Neural progenitor cell (in vitro differentiated cells): ENCODE results near the gene RAVER2. TPM values are rescaled to one million over a fixed set of nuclear protein-coding genes. Genes with fewer than 3 reads are reported as not detected.

Source experiments
- DNase-seq: peaks from one replicate; pipeline ENCODE4 v3.0.0-alpha.2; 2016; ENCODE audit warnings: low spot score
- H2AFZ ChIP-seq: fragments of 200-600 bp; sonication (generic); replicated peaks from 2 replicates; pipeline ENCODE4 v1.6.1; 2016; ENCODE audit warnings: antibody characterized with exemption
- H3F3A ChIP-seq: fragments of 200-600 bp; sonication (generic); 2 replicates; pipeline ENCODE4 v1.6.1; 2016; ENCODE audit warnings: antibody characterized with exemption, low read depth
- H3K27ac ChIP-seq: fragments of 200-600 bp; sonication (generic); 2 replicates; pipeline ENCODE4 v1.5.1; 2016; ENCODE audit warnings: mild to moderate bottlenecking
- H3K27me3 ChIP-seq: fragments of 200-600 bp; sonication (generic); 2 replicates; pipeline ENCODE4 v1.6.1; 2016; ENCODE audit warnings: mild to moderate bottlenecking, moderate library complexity
- H3K36me3 ChIP-seq: fragments of 200-600 bp; sonication (generic); 2 replicates; pipeline ENCODE4 v1.5.1; 2016
- H3K4me1 ChIP-seq: fragments of 200-600 bp; sonication (generic); 2 replicates; pipeline ENCODE4 v1.6.1; 2016; ENCODE audit warnings: mixed run types
- H3K4me2 ChIP-seq: fragments of 200-600 bp; sonication (generic); 2 replicates; pipeline ENCODE4 v1.6.1; 2016
- H3K4me3 ChIP-seq: fragments of 200-600 bp; sonication (generic); 2 replicates; pipeline ENCODE4 v1.5.1; 2016
- H3K79me2 ChIP-seq: fragments of 200-600 bp; sonication (generic); 2 replicates; pipeline ENCODE4 v1.6.1; 2016; ENCODE audit warnings: low read depth
- H3K9ac ChIP-seq: fragments of 200-600 bp; sonication (generic); 2 replicates; pipeline ENCODE4 v1.6.1; 2016
- H3K9me3 ChIP-seq: fragments of 200-600 bp; sonication (generic); 2 replicates; pipeline ENCODE4 v1.5.1; 2016; ENCODE audit warnings: low read depth
- H4K20me1 ChIP-seq: fragments of 200-600 bp; sonication (generic); 2 replicates; pipeline ENCODE4 v1.6.1; 2016; ENCODE audit warnings: low read depth
- H3K27ac Mint-ChIP-seq: 3 replicates; pipeline ENCODE4 v1.8.0; 2021; ENCODE audit warnings: mixed read lengths
- H3K27me3 Mint-ChIP-seq: 2 replicates; pipeline ENCODE4 v1.8.0; 2022; ENCODE audit warnings: low read depth, mild to moderate bottlenecking, inconsistent platforms, moderate library complexity, mixed read lengths; ENCODE audit not compliant: insufficient read depth
- H3K36me3 Mint-ChIP-seq: 3 replicates; pipeline ENCODE4 v1.8.0; 2021; ENCODE audit warnings: mixed read lengths
- H3K4me1 Mint-ChIP-seq: 3 replicates; pipeline ENCODE4 v1.8.0; 2021; ENCODE audit warnings: mixed read lengths
- H3K4me3 Mint-ChIP-seq: 3 replicates; pipeline ENCODE4 v1.8.0; 2021; ENCODE audit warnings: mild to moderate bottlenecking, moderate library complexity, mixed read lengths
- H3K9me3 Mint-ChIP-seq: 3 replicates; pipeline ENCODE4 v1.8.0; 2020; ENCODE audit warnings: mixed read lengths
- EZH2 ChIP-seq: fragments of 200-600 bp; sonication (generic); IDR thresholded peaks from 2 replicates; pipeline ENCODE4 v1.6.1; 2017; ENCODE audit warnings: antibody characterized with exemption, mild to moderate bottlenecking, moderate library complexity
- EZH2phosphoT487 ChIP-seq: fragments of 200-600 bp; sonication (generic); IDR thresholded peaks from 2 replicates; pipeline ENCODE4 v1.6.1; 2017; ENCODE audit warnings: antibody characterized with exemption
- total RNA-seq: library from RNA; depleted of rRNA; stranded (reverse); fragments of >200 nt; gene quantifications from 2 replicates; pipeline ENCODE4 v1.2.3, GENCODE V29; 2015; ENCODE audit warnings: low replicate concordance
- TF ChIP-seq, protein P1 (sequence below): fragments of 200-600 bp; sonication (generic); IDR thresholded peaks from 2 replicates; pipeline ENCODE4 v1.5.1; 2017; ENCODE audit warnings: antibody characterized with exemption, mild to moderate bottlenecking

RAVER2 gene
- total RNA-seq, 1 donor from 2014 or later = 37.2 TPM

DNA sequence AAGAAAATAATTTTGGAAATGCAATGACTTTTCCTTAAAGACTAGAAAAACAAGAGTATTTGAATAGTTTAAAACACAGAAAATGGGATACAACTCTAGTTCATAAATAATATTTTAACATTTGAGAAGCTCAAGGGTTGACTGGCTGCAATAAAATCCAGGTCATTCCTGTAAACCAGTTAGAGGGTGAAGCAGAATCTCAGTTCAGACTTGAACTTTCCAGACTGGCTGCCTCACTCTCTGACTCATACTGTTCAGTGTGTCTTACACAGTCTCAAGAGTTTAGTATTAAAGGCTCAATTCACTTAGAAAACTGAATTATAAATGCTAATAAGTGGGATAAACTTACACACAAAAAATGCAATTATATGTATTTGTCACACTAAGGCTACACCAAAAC lies 89.9 kb downstream of the RAVER2 start:
- TF ChIP-seq EZH2phosphoT487 (no peak), EZH2 (no peak)
- TF ChIP-seq, protein P1, sequence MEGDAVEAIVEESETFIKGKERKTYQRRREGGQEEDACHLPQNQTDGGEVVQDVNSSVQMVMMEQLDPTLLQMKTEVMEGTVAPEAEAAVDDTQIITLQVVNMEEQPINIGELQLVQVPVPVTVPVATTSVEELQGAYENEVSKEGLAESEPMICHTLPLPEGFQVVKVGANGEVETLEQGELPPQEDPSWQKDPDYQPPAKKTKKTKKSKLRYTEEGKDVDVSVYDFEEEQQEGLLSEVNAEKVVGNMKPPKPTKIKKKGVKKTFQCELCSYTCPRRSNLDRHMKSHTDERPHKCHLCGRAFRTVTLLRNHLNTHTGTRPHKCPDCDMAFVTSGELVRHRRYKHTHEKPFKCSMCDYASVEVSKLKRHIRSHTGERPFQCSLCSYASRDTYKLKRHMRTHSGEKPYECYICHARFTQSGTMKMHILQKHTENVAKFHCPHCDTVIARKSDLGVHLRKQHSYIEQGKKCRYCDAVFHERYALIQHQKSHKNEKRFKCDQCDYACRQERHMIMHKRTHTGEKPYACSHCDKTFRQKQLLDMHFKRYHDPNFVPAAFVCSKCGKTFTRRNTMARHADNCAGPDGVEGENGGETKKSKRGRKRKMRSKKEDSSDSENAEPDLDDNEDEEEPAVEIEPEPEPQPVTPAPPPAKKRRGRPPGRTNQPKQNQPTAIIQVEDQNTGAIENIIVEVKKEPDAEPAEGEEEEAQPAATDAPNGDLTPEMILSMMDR = no peak
- peaks cover 26% of the 10 kb centered on the region for H3K36me3 Mint-ChIP-seq
- Histone ChIP-seq H4K20me1 (no peaks in the 10 kb centered on the region), H3K9ac (no peak overlapping the region), H3F3A (peaks cover 3% of the 10 kb centered on the region), H3K4me2 (no peak overlapping the region), H3K79me2 (no peaks in the 10 kb centered on the region), H2AFZ (no peak overlapping the region), H3K36me3 (no peaks in the 10 kb centered on the region), H3K27me3 (no peaks in the 10 kb centered on the region), H3K9me3 (no peaks in the 10 kb centered on the region), H3K27ac (no peak overlapping the region), H3K4me3 (no peak overlapping the region), H3K4me1 (peaks cover 6% of the 10 kb centered on the region)
- no peak for DNase-seq
- H3K27me3 Mint-ChIP-seq = peaks cover 2% of the 10 kb centered on the region
- no peak overlapping the region for H3K4me3 Mint-ChIP-seq
- H3K27ac Mint-ChIP-seq = no peak overlapping the region
- peaks cover 5% of the 10 kb centered on the region for H3K4me1 Mint-ChIP-seq
- H3K9me3 Mint-ChIP-seq = no peaks in the 10 kb centered on the region

DNA sequence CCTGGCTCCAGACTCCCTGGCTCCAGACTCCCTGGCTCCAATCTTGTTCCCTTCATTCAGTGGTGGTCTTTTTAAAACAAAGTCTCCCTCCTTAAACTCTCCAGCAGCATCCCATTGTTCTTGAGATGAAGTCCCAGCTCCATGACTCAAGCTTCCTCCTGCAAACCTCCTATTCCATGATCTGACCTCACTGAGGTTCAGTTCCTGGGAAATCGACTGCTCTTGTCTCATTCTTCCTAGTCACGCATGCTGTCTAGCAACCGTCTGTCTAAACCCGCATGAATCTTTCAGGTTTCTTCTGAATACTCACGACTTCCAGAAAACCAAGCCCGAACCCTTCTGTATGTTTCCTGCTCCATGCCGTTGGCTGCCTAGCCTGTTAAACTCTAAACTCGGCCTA lies 91.9 kb downstream of the RAVER2 start:
- H3K27ac ChIP-seq = no peak overlapping the region
- Mint-ChIP-seq H3K4me3 (no peak overlapping the region), H3K4me1 (peaks cover 4% of the 10 kb centered on the region), H3K27me3 (peaks cover 2% of the 10 kb centered on the region), H3K27ac (no peak overlapping the region), H3K36me3 (peaks cover 26% of the 10 kb centered on the region), H3K9me3 (no peaks in the 10 kb centered on the region)
- TF ChIP-seq, protein P1 = no peak
- TF ChIP-seq EZH2phosphoT487 (no peak), EZH2 (no peak)
- no peak overlapping the region for H3K4me2 ChIP-seq
- no peak overlapping the region for H2AFZ ChIP-seq
- H3K9ac ChIP-seq = no peak overlapping the region
- no peaks in the 10 kb centered on the region for H3K36me3 ChIP-seq
- DNase-seq = no peak
- no peaks in the 10 kb centered on the region for H3K79me2 ChIP-seq
- no peaks in the 10 kb centered on the region for H4K20me1 ChIP-seq
- H3K27me3 ChIP-seq = no peaks in the 10 kb centered on the region
- H3F3A ChIP-seq = no peaks in the 10 kb centered on the region
- H3K4me3 ChIP-seq = no peak overlapping the region
- H3K4me1 ChIP-seq = peaks cover 7% of the 10 kb centered on the region
- H3K9me3 ChIP-seq = no peaks in the 10 kb centered on the region

DNA sequence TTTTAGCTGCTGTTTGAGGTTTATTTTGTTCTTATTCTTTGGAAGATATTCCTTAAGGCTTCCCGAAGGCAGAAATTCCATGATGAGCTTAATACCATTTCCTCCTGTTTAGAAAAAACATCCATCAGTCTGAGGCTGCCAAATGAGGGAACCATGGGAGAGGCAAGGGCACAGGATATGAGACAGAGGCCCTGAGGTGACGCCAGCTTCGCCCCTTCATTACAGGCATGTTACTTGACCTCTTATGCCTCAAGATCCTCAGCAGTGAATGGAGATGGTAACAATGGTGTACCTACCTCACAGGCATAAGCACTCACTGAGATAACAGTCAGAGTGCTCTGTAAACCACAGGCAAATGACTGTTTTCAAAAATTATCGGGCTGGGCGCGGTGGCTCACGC lies 93.6 kb downstream of the RAVER2 start:
- Histone ChIP-seq H3K9me3 (no peaks in the 10 kb centered on the region), H3K9ac (no peak overlapping the region), H3K4me1 (peaks cover 7% of the 10 kb centered on the region), H4K20me1 (no peaks in the 10 kb centered on the region), H3K4me3 (no peak overlapping the region), H3K27ac (no peak overlapping the region), H3K36me3 (no peaks in the 10 kb centered on the region), H3F3A (no peaks in the 10 kb centered on the region), H3K27me3 (no peaks in the 10 kb centered on the region), H3K4me2 (no peak overlapping the region), H3K79me2 (no peaks in the 10 kb centered on the region), H2AFZ (no peak overlapping the region)
- no peak for DNase-seq
- TF ChIP-seq EZH2 (no peak), EZH2phosphoT487 (no peak)
- TF ChIP-seq, protein P1 = no peak
- H3K27me3 Mint-ChIP-seq = peaks cover 2% of the 10 kb centered on the region
- H3K27ac Mint-ChIP-seq = no peak overlapping the region
- H3K4me1 Mint-ChIP-seq = peaks cover 4% of the 10 kb centered on the region
- H3K4me3 Mint-ChIP-seq = no peak overlapping the region
- no peaks in the 10 kb centered on the region for H3K9me3 Mint-ChIP-seq
- H3K36me3 Mint-ChIP-seq = peaks cover 26% of the 10 kb centered on the region
